ENCODE data around the gene RUSC2. TPM values are rescaled to one million over a fixed set of nuclear protein-coding genes. Genes with fewer than 3 reads are reported as not detected.

Gene RUSC2
- total RNA-seq, 1 experiment from 2014 or later = 11.6 TPM

DNA sequence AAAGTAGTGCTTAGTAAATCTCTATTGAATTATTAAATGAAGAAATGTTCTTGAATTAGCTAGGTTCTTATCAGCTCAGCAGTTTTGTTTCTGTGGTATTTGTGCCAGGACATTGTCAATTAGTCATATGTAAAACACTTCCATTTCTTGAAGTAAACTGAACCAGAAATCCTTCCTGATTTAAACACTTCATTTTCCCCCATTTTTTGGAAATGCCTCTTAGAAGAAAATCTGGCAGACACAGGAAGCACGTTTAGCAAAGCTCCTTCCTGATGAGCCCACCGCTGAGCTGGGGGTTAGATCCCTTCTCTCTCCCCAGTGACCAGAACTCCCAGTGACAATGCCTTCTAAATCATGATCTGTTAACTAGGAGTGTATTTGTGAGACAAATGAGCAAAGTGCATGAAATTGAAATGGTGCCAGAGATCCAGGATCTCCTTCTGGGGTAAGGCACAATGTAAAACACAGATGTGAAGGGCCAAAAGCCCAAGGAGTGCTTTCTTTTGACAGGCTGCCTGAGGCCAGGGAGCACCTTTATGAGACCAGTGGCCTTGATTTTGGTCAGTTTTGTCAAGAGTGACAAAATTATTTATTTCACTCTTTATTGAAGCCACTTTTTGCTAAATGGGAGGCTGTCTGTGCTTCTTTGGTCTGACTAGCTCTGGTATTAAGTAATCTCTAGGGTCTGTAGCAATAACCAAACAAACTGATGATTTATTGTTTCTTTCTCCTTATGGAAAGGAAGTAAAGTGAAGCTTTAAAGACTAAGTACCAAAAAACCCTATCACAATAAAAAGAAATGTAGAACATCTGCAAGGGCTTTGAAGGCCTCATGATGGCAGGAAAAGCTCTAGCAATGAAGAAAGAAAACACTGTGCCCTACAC is 25.5 kb upstream of the RUSC2 start:
- POLR2A ChIA-PET = no interaction called here
- Histone ChIP-seq H3K9ac (ENCODE audit: low read length) (no peak overlapping the region), H3K4me2 (ENCODE audit: low read length) (no peak overlapping the region), H4K20me1 (ENCODE audit: insufficient read depth) (no peaks in the 10 kb centered on the region), H3K27me3 (ENCODE audit: insufficient read depth, low read length) (no peaks in the 10 kb centered on the region; the same call in 1 of the 2 replicates), H3K9me3 (ENCODE audit: control insufficient read depth in 1 of 2, insufficient read depth in 1 of 2, low read depth in 1 of 2, low read length in 2 of 2) (no peaks in the 10 kb centered on the region), H3K79me2 (ENCODE audit: insufficient read depth, low read length) (no peaks in the 10 kb centered on the region), H3K4me3 (replicated peaks in 1 of 2; ENCODE audit: low read depth in 1 of 2, low read length in 2 of 2) (no peak overlapping the region), H2AFZ (ENCODE audit: low read depth, low read length, poor library complexity, severe bottlenecking) (no peak overlapping the region), H3K27ac (ENCODE audit: low read depth, low read length) (no peak overlapping the region), H3K36me3 (ENCODE audit: control insufficient read depth in 1 of 2, insufficient read depth in 2 of 2, low read length in 2 of 2) (no peaks in the 10 kb centered on the region), H3K9me2 (ENCODE audit: insufficient read depth) (0 out of 2 replicates have a peak, but pooled peaks cover 2% of the 10 kb centered on the region), H3K4me1 (ENCODE audit: control insufficient read depth in 1 of 2, insufficient read depth in 2 of 2, low read length in 2 of 2) (no peaks in the 10 kb centered on the region)
- TF ChIP-seq POLR2A (IDR thresholded peaks at IDR 0.05; ENCODE audit: borderline replicate concordance, extremely low read depth, insufficient read depth, insufficient read length) (no peak), YY1 (IDR thresholded peaks at IDR 0.05; ENCODE audit: extremely low read depth, insufficient replicate concordance, low read depth, low read length) (no peak)
- CTCF ChIA-PET = interaction anchor here (1.5 kb wide), 1 partner anchor 565 kb away, joined by 3 read pairs; no protein-coding TSS in a partner anchor
- ATAC-seq (no peak), DNase-seq (ENCODE audit: low read depth, low spot score) (no peak)
- intact Hi-C loops (cut with micrococcal nuclease) = loop anchor here (5.0 to 10.0 kb wide), 2 partner anchors 57 to 210 kb away; no protein-coding TSS in a partner anchor
- no TSS peak for BruUV-seq (replicated peaks)
- RAD21 ChIA-PET (ENCODE audit: low non-redundant PET in 1 of 2, low total read pairs in 2 of 2, uncharacterized antibody in 2 of 2, unreplicated experiment in 2 of 2) = no interaction called here

DNA sequence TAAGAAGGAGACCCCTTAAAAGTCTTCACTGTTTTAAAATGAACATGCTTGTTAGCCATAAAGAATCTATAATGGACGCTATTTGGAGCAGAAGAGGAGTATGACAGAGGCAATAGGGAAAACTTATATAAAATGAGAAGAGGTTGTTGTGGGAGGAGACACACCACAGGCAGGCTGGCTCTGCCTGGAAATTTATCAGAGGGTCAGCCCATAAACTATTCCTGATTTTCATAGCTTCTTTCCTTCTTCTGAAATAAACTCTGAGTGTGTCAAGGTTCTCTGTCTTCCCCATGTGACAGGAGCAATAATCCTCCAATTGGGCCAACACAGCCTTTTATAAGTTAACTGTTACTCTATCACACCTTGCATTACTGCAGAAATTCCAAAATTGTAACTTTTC is 19.6 kb upstream of the RUSC2 start:
- ATAC-seq (no peak), DNase-seq (ENCODE audit: low read depth, low spot score) (no peak)
- Histone ChIP-seq H3K4me2 (ENCODE audit: low read length) (no peak overlapping the region), H3K9ac (ENCODE audit: low read length) (no peak overlapping the region), H2AFZ (ENCODE audit: low read depth, low read length, poor library complexity, severe bottlenecking) (no peak overlapping the region), H3K9me2 (ENCODE audit: insufficient read depth) (0 out of 2 replicates have a peak, but pooled peaks cover under 1% of the 10 kb centered on the region), H3K36me3 (ENCODE audit: control insufficient read depth in 1 of 2, insufficient read depth in 2 of 2, low read length in 2 of 2) (no peaks in the 10 kb centered on the region), H3K4me1 (ENCODE audit: control insufficient read depth in 1 of 2, insufficient read depth in 2 of 2, low read length in 2 of 2) (no peaks in the 10 kb centered on the region), H3K27ac (ENCODE audit: low read depth, low read length) (no peak overlapping the region), H3K79me2 (ENCODE audit: insufficient read depth, low read length) (no peaks in the 10 kb centered on the region), H3K4me3 (replicated peaks in 1 of 2; ENCODE audit: low read depth in 1 of 2, low read length in 2 of 2) (no peak overlapping the region), H4K20me1 (ENCODE audit: insufficient read depth) (no peaks in the 10 kb centered on the region), H3K27me3 (ENCODE audit: insufficient read depth, low read length) (no peaks in the 10 kb centered on the region), H3K9me3 (ENCODE audit: control insufficient read depth in 1 of 2, insufficient read depth in 1 of 2, low read depth in 1 of 2, low read length in 2 of 2) (no peaks in the 10 kb centered on the region)
- intact Hi-C loops (cut with micrococcal nuclease) = loop anchor here (10.0 kb wide), 1 partner anchor 486 kb away; the partner anchor contains the start of gene DNAJB5
- CTCF ChIA-PET = interaction anchor here (1.1 kb wide), 1 partner anchor 133 kb away, joined by 3 read pairs; no protein-coding TSS in a partner anchor
- RAD21 ChIA-PET (ENCODE audit: low non-redundant PET in 1 of 2, low total read pairs in 2 of 2, uncharacterized antibody in 2 of 2, unreplicated experiment in 2 of 2) = no interaction called here
- no TSS peak for BruUV-seq (replicated peaks)
- POLR2A ChIA-PET = no interaction called here
- TF ChIP-seq ZFX (IDR thresholded peaks at IDR 0.05) (no peak), FOSL1 (IDR thresholded peaks at IDR 0.05; ENCODE audit: low read depth) (no peak), JUND (IDR thresholded peaks at IDR 0.05) (no peak), SP1 (IDR thresholded peaks at IDR 0.05; ENCODE audit: low read depth) (no peak), SRF (IDR thresholded peaks at IDR 0.05; ENCODE audit: low read depth) (no peak), ZNF274 (IDR thresholded peaks at IDR 0.05; ENCODE audit: low read depth, low read length) (no peak)
- TF ChIP-seq, protein P1, sequence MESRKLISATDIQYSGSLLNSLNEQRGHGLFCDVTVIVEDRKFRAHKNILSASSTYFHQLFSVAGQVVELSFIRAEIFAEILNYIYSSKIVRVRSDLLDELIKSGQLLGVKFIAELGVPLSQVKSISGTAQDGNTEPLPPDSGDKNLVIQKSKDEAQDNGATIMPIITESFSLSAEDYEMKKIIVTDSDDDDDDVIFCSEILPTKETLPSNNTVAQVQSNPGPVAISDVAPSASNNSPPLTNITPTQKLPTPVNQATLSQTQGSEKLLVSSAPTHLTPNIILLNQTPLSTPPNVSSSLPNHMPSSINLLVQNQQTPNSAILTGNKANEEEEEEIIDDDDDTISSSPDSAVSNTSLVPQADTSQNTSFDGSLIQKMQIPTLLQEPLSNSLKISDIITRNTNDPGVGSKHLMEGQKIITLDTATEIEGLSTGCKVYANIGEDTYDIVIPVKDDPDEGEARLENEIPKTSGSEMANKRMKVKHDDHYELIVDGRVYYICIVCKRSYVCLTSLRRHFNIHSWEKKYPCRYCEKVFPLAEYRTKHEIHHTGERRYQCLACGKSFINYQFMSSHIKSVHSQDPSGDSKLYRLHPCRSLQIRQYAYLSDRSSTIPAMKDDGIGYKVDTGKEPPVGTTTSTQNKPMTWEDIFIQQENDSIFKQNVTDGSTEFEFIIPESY (IDR thresholded peaks at IDR 0.05; ENCODE audit: extremely low read depth, insufficient replicate concordance, low read length) = no peak
- TF ChIP-seq, protein P2, sequence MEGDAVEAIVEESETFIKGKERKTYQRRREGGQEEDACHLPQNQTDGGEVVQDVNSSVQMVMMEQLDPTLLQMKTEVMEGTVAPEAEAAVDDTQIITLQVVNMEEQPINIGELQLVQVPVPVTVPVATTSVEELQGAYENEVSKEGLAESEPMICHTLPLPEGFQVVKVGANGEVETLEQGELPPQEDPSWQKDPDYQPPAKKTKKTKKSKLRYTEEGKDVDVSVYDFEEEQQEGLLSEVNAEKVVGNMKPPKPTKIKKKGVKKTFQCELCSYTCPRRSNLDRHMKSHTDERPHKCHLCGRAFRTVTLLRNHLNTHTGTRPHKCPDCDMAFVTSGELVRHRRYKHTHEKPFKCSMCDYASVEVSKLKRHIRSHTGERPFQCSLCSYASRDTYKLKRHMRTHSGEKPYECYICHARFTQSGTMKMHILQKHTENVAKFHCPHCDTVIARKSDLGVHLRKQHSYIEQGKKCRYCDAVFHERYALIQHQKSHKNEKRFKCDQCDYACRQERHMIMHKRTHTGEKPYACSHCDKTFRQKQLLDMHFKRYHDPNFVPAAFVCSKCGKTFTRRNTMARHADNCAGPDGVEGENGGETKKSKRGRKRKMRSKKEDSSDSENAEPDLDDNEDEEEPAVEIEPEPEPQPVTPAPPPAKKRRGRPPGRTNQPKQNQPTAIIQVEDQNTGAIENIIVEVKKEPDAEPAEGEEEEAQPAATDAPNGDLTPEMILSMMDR (IDR thresholded peaks at IDR 0.05 in 2 of 3, conservative IDR thresholded peaks at IDR 0.05 in 1 of 3; ENCODE audit: borderline replicate concordance in 1 of 3, insufficient read depth in 1 of 3, low read depth in 2 of 3, low read length in 2 of 3) = no peak

Data from HCT116 (cell line).